ENCODE data around the gene INA. TPM values are rescaled to one million over a fixed set of nuclear protein-coding genes. Genes with fewer than 3 reads are reported as not detected.

INA gene
- 0.08 TPM for total RNA-seq (2021; ENCODE audit: unreplicated experiment)
- polyA plus RNA-seq (2012; ENCODE audit: insufficient read length), result 0.16 TPM
- percentile 12 among the genes with signal in this experiment for Bru-seq, nascent RNA
- percentile 13 among the genes with signal in this experiment for BruChase-seq, experiment 1, labeled RNA remaining after a 2-hour chase
- percentile 20 among the genes with signal in this experiment for BruChase-seq, experiment 2, labeled RNA remaining after a 6-hour chase
- long read RNA-seq, result 0 reads

DNA sequence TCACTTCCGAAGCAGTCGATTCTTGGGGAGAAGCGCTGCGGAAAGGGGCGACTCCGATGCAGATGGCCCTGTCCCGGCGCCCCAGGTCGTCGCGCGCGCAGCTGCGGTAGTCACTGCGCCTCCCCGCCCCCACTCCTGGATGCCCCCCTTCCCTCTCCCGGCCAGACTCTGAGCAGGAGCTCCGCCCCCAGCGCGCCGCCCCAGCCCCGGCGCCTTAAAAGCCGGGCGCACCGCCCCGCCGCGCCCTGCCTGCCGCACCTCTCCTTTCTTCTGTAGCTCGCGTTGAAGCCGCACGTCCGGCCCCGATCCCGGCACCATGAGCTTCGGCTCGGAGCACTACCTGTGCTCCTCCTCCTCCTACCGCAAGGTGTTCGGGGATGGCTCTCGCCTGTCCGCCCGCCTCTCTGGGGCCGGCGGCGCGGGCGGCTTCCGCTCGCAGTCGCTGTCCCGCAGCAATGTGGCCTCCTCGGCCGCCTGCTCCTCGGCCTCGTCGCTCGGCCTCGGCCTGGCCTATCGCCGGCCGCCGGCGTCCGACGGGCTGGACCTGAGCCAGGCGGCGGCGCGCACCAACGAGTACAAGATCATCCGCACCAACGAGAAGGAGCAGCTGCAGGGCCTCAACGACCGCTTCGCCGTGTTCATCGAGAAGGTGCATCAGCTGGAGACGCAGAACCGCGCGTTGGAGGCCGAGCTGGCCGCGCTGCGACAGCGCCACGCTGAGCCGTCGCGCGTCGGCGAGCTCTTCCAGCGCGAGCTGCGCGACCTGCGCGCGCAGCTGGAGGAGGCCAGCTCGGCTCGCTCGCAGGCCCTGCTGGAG is at the start of gene INA:
TSS of gene INA (plus strand) at position 243 of the 817 bp plus-strand sequence. CDS start at position 317, 74 bp downstream.
- ATAC-seq (no peak), DNase-seq (ENCODE audit: low read depth, low spot score) (no peak)
- ChIA-PET POLR2A (no interaction called here), CTCF (no interaction called here)
- in situ Hi-C loops (cut with HindIII; ENCODE audit: low pct_unique_long_range_greater_than_20kb, low sequenced_read_pairs) (no loop called here), intact Hi-C loops (cut with micrococcal nuclease; ENCODE audit: unreplicated experiment) (no loop called here)
- TF ChIP-seq, protein P1, sequence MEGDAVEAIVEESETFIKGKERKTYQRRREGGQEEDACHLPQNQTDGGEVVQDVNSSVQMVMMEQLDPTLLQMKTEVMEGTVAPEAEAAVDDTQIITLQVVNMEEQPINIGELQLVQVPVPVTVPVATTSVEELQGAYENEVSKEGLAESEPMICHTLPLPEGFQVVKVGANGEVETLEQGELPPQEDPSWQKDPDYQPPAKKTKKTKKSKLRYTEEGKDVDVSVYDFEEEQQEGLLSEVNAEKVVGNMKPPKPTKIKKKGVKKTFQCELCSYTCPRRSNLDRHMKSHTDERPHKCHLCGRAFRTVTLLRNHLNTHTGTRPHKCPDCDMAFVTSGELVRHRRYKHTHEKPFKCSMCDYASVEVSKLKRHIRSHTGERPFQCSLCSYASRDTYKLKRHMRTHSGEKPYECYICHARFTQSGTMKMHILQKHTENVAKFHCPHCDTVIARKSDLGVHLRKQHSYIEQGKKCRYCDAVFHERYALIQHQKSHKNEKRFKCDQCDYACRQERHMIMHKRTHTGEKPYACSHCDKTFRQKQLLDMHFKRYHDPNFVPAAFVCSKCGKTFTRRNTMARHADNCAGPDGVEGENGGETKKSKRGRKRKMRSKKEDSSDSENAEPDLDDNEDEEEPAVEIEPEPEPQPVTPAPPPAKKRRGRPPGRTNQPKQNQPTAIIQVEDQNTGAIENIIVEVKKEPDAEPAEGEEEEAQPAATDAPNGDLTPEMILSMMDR (IDR thresholded peaks at IDR 0.05), result no peak
- TF ChIP-seq POLR2AphosphoS5 (IDR thresholded peaks at IDR 0.05; ENCODE audit: low read depth, low read length), result no peak
- no peak for TF ChIP-seq TCF7L2 (IDR thresholded peaks at IDR 0.05; ENCODE audit: low read depth, low read length)
- TF ChIP-seq, protein P2, sequence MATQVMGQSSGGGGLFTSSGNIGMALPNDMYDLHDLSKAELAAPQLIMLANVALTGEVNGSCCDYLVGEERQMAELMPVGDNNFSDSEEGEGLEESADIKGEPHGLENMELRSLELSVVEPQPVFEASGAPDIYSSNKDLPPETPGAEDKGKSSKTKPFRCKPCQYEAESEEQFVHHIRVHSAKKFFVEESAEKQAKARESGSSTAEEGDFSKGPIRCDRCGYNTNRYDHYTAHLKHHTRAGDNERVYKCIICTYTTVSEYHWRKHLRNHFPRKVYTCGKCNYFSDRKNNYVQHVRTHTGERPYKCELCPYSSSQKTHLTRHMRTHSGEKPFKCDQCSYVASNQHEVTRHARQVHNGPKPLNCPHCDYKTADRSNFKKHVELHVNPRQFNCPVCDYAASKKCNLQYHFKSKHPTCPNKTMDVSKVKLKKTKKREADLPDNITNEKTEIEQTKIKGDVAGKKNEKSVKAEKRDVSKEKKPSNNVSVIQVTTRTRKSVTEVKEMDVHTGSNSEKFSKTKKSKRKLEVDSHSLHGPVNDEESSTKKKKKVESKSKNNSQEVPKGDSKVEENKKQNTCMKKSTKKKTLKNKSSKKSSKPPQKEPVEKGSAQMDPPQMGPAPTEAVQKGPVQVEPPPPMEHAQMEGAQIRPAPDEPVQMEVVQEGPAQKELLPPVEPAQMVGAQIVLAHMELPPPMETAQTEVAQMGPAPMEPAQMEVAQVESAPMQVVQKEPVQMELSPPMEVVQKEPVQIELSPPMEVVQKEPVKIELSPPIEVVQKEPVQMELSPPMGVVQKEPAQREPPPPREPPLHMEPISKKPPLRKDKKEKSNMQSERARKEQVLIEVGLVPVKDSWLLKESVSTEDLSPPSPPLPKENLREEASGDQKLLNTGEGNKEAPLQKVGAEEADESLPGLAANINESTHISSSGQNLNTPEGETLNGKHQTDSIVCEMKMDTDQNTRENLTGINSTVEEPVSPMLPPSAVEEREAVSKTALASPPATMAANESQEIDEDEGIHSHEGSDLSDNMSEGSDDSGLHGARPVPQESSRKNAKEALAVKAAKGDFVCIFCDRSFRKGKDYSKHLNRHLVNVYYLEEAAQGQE (IDR thresholded peaks at IDR 0.05; ENCODE audit: insufficient read depth in 1 of 2, low read depth in 2 of 2, low read length in 1 of 2), result no peak; a peak in 1 of 4 replicates
- TF ChIP-seq SIN3A (IDR thresholded peaks at IDR 0.05; ENCODE audit: borderline replicate concordance, insufficient read depth, low read depth, low read length), result no peak
- no peaks in the 10 kb centered on the region for H3K36me3 ChIP-seq (ENCODE audit: control insufficient read depth, insufficient read depth, low read length)
- peaks cover 10% of the 10 kb centered on the region for H3K27me3 ChIP-seq (ENCODE audit: control insufficient read depth, insufficient read depth, low read length)
- no TSS peak for BruUV-seq (replicated peaks)
- H3K9me3 ChIP-seq (ENCODE audit: control insufficient read depth, insufficient read depth, low read depth, low read length), result no peaks in the 10 kb centered on the region
- H3K4me3 ChIP-seq (ENCODE audit: low read depth in 2 of 2, low read length in 2 of 2), result peak within 1 kb of the TSS in 1 of 2 experiments; percentile 12; a peak in 1 of 4 replicates
- H3K27ac ChIP-seq (ENCODE audit: low read length), result no peak within 1 kb of the TSS
- H3K4me1 ChIP-seq (ENCODE audit: control insufficient read depth, insufficient read depth, low read length), result peaks cover 11% of the 10 kb centered on the region

DNA sequence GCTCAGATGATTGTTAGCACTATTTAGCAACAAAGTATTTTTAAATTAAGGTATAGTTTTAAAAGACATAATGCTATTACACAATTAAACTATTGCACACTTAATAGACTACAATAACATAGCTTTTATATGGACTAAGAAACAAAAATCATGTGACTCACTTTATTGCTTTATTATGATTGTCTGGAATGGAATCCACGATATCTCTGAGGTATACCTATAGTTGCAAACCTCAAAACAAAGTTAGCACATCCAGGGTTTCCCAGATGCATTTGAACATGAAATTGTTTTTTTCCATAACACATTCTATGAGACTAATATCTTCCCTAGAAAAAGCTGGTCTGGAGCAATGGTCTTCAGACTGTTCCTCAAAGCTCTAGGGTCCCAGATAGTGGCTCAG is 49.5 kb upstream of the INA start:
- TF ChIP-seq, protein P2 (IDR thresholded peaks at IDR 0.05; ENCODE audit: insufficient read depth in 1 of 2, low read depth in 2 of 2, low read length in 1 of 2), result no peak
- no peak for TF ChIP-seq TCF7L2 (IDR thresholded peaks at IDR 0.05; ENCODE audit: low read depth, low read length)
- no peak for TF ChIP-seq POLR2AphosphoS5 (IDR thresholded peaks at IDR 0.05; ENCODE audit: low read depth, low read length)
- TF ChIP-seq, protein P1 (IDR thresholded peaks at IDR 0.05), result no peak
- no peak for TF ChIP-seq SIN3A (IDR thresholded peaks at IDR 0.05; ENCODE audit: borderline replicate concordance, insufficient read depth, low read depth, low read length)
- CTCF ChIA-PET, result no interaction called here
- BruUV-seq (replicated peaks), result no TSS peak
- in situ Hi-C loops (cut with HindIII; ENCODE audit: low pct_unique_long_range_greater_than_20kb, low sequenced_read_pairs) (no loop called here), intact Hi-C loops (cut with micrococcal nuclease; ENCODE audit: unreplicated experiment) (no loop called here)
- Histone ChIP-seq H3K36me3 (ENCODE audit: control insufficient read depth, insufficient read depth, low read length) (no peaks in the 10 kb centered on the region), H3K27me3 (ENCODE audit: control insufficient read depth, insufficient read depth, low read length) (no peaks in the 10 kb centered on the region), H3K9me3 (ENCODE audit: control insufficient read depth, insufficient read depth, low read depth, low read length) (no peaks in the 10 kb centered on the region), H3K4me1 (ENCODE audit: control insufficient read depth, insufficient read depth, low read length) (peaks cover 41% of the 10 kb centered on the region), H3K27ac (ENCODE audit: low read length) (peak overlapping the region; percentile 83), H3K4me3 (ENCODE audit: low read depth in 2 of 2, low read length in 2 of 2) (no peak overlapping the region)
- ATAC-seq, result no peak
- no peak for DNase-seq (ENCODE audit: low read depth, low spot score)
- POLR2A ChIA-PET, result interaction anchor here (0.7 kb wide), 1 partner anchor 35 kb away, joined by 5 read pairs; no protein-coding TSS in a partner anchor

All from Panc1 (cell line).